ELR (cell line): ENCODE data around the gene ANKRD11.
"Not testable (repeated sequence)": the region's sequence is repeated elsewhere in the genome, so short reads cannot be mapped to it uniquely, and the experiment has no call there.

ENCODE experiments used
- DNase-seq: peaks from one replicate; pipeline ENCODE4 v3.0.0-alpha.2; 2015; ENCODE audit warnings: low read depth

The ANKRD11 gene

DNA sequence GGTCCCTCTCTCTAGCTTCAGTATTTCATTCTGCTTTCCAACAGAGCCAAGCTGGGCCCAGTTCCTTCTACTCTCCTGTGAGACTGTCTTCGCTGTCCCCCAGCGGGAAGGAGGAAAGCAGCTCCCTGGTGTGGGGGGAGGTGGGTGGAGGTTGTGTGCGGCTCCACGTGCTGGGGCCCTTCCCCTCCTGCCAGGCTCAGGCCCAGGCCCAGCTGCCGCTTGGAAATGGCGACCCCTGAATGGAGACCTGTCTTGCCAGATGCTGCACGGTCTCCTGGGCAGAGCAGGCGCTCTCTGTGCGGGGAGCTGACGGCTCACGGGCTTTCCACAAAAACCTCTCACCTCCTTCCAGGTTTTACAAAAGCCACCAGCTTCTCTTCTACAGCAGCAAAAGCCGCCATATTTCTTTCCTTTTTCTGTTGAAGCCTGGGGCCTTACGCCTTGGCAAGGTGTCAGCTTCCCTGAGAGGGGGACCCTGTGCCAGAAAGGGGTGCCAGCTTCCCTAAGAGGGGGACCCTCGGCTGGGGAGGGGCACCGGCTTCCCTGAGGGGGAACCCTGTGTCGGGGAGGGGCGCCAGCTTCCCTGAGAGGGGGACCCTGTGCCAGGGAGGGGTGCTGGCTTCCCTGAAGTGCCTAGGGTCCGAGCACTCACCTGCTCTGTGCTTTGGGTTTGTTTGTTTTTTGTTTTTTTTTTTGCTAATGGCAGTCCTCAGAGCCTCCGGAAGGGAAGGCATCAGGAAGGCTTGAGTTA lies 225.4 kb downstream of the ANKRD11 start:
- no peak for DNase-seq

DNA sequence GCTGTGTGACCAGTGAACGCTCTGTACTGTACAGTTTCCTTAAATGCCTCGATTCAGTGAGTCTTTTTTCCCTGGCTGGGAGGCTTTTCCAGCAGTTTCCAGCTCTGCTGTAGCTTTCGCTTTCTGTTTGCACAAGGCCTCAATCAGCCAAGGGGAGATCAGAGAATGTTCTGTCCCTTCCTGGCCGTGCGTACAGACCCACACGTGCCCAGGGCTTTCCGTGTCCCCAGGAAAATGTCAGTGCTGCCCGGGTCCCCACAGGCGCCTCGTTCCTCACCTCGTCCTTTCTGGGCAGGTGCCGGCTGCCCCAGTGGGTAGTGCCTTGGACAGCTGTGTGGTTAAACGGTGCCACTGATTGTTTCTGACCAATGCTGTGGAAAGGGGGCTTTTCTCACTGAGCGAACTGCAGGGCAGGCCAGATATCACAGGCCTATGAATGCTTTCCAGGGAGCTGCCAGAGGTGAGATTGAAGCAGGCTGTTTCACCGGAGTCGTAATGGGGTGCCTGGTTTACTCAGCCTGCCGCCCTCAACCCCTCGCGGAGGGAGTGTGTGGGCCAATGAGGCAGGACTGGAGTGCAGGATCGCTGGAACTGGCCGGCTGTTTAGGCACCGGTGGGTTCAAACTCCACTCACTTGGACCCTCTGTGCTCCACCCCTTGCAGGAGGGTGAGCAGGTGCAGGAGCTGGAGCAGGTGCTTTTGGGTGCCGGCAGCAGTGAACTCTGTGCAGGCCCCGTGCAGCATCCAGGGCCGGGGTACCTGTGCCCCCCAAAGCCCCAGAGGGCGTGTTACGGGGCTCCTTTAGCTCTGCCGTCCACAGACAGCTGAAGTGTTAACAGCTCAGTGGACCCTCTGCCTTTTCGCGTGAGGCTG lies 228.4 kb downstream of the ANKRD11 start:
- DNase-seq = peak; percentile 22

DNA sequence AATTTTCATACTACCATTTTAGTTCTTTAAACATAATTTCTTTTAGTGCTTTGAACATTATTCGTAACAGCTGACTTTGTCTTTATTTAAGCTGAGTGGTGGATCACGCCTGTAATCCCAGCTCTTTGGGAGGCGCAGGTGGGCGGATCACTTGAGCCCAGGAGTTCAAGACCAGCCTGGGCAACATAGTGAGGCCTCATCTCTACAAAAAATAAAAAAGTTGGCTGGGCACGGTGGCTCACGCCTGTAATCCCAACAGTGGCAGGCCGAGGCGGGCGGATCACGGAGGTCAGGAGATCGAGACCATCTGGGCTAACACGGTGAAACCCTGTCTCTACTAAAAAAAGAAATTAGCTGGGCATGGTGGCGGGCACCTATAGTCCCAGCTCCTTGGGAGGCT lies 230.5 kb downstream of the ANKRD11 start:
- not testable (repeated sequence) for DNase-seq

DNA sequence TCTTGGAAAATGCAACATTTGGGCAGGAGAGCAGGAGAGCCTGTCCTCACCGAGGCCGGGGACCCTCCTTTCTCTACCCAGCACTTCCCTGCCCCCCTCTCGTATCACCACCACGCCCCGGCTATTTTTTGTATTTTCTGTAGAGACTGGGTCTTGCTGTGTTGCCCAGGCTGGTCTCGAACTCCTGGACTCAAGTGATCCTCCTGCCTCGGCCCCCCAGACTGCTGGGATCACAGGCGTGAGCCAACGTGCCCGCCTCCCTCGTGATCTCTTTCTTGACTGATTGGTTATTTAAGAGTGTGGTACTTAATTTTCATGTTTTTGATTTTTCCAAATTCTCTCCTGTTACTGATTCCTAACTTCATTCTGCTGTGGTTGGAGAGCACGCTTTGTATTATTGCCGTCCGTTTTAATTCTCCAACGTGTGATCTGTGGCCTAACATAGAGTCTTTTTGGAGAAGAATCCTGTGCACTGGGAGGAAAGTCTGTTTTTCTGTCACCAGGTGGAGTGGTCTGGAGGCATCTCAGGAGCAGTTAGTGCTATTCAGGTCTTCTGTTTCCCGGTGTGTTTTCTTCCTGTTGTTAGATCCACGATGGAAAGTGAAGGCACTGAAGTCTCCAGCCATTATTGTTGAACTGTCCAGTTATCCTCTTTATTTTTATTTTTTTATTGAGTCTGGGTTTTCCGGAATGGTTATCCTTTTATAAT lies 232.4 kb downstream of the ANKRD11 start:
- DNase-seq = peak; percentile 29

DNA sequence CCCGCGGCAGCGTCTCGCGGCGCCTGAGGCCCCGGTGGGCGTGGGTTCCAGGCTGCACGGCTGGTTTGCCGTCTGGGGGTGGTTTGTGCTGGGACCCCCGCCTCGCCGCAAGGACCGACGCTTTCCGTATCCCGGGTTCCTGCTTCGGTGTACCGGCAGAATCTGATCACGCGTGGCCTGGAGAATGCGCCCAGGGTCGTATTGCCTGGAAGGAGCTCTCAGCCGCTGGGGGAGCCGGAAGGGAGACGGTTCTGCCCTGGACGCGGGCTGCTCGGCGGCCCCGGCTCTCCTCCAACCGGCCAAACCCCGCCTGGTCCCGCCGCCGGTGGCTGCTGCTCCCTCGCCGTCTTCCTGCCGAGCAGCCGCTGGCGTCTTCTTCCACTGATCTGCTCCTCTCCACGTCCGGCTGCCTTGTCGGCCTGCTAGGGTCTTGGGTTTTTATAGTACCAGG lies 233.1 kb downstream of the ANKRD11 start:
- peak; percentile 27 for DNase-seq

DNA sequence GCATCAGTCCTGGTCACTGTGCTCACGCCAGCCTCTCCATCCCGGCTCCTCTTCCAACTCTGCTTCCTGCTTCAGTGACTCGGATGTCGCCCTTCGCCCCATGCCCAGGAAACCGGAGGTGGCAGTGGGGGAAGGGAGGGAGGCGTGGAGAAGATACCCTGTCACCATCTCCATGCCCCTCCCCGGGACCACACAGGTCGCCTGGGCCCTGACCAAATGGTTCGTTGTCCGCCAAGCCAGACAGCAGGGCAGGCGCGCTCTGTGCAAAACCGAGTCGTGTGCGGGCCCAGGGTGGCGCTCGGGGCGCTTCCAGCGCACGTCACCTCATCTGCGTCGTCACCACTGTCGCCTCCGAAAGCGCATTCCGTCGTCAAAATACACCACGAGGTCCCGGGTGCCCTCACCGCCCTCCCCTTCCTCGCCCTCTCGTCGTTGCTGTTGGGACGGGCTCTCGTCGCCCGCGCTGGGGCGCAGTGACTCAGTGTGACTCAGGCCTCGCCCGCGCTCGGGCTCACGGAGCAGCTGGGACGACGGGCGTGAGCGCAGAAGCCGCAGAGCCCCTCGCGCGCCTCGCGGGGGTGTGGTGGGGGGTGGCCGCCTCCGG lies 233.6 kb downstream of the ANKRD11 start:
- peak; percentile 80 for DNase-seq

DNA sequence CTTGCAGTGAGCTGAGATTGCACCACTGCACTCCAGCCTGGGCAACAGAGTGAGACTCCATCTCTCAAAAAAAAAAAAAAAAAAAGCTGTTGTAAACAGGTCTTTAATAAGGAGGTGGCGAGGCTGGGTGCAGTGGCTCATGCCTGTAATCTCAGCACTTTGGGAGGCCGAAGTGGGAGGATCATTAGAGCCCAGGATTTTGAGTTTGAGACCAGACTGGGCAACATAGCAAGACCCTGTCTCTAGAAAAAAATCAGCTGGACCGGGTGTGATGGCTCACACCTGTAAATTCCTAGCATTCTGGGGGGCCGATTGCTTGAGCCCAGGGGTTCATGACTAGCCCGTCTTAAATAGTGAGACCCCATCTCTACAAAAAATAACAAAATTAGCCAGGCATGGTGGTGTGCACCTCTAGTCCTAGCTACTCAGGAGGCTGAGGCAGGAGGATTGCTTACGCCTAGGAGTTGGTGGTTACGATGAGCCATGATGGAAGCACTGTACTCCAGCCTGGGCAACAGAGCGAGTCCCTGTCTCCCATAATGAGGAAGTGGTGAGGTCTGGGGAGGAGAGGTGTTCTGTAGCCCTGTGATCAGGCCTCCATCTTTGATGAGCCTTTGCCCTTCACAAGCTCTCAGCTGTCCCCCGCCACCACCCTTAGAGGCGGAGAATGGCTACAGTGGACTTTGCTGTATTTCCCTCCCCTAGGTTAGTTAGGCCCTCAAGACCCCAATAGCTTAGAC lies 236.6 kb downstream of the ANKRD11 start:
- DNase-seq = no peak

DNA sequence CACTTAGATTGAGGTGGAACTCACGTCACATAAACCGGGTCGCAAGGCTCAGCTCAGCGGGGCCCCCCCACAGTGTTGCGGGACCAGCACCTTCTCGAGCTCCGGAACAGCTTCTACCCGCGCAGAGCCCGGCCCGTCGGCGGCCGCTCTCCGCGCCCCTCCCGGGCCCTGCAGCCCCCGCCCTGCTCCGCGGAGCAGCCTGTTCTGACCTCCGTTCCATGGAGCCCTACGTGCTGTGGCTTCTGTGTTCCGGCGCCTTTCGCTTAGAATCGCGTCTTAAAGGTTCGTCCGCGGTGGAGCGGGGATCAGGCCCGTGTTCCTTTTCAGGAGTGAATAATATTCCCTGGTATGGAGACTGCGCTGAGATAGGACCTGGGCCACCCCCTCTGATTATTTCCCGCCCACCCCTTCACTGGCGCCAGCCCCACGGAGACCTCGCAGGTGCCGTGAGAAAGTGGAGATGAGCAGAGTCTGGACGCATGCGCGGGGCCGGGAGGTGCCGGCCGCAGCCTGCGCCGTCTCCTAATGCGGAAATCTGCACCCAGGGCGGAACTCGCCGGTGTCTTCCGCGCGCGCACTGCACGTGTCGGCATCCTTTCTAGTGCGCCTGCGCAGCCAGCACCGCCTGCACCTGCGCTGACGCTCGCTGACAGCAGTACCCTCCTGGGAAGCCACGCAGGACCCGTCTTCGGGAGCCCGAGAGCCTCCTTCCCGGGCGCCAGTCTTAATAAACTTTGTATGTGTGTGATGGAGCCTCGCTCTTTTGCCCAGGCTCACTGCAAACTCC lies 242.0 kb downstream of the ANKRD11 start:
- DNase-seq = no peak

DNA sequence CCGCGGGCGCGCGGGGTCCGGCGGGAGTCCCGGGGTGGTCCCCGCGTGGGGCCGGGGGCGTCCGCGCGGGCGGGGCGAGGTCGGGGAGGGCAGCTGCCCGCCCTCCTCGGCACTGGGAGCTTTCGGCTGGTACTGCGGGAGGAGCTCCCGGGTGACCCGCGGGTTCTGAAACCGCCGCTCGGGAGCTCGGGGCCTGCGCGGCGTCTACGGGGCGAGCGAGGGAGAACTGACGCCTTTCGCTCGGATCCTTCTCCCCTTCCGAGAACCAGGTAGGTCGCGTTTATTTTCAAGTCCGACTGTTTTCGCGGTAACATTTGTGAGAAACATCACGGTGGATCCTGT lies 242.7 kb downstream of the ANKRD11 start:
- not testable (repeated sequence) for DNase-seq

DNA sequence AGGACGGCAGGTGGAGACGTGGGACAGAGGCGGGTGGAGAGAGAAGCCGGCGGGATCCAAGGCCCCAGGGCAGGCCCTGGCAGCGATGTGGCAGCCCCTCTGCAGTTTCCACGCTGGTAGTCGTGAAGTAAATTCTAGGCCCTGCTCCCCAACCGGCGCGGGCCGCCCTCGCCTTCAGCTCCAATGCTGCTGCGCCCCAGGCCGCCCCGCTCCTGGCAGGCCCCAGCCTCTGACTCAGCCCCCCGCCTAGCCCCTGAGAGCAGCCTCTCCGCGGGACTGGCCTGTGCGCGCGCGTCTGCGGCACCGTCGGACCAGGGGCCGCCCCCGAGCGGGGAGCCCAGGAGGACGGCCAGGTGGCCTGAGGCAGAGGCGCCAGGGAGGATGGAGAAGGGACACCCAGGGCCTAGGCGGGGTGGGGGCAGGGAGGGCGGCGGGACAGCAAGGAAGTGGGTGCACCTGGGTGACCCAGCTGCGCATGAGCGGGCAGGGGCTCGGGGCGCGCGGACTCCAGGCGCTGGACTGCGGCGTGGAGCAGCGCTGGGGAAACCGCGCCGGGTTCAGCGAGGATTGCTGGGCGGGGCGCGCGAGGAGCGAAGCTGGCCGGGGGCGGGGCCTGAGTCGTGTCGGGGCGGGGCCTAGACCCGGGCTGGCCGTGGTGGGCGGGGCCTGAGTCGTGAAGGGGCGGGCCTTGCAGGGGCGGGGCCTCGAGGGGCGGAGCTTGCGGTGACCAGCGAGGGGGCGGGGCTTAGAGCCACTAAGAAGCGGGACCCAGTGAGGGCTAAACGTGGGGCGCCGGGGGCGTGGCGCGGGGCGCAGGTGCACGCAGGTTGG lies 243.2 kb downstream of the ANKRD11 start:
- DNase-seq = peak; percentile 83

DNA sequence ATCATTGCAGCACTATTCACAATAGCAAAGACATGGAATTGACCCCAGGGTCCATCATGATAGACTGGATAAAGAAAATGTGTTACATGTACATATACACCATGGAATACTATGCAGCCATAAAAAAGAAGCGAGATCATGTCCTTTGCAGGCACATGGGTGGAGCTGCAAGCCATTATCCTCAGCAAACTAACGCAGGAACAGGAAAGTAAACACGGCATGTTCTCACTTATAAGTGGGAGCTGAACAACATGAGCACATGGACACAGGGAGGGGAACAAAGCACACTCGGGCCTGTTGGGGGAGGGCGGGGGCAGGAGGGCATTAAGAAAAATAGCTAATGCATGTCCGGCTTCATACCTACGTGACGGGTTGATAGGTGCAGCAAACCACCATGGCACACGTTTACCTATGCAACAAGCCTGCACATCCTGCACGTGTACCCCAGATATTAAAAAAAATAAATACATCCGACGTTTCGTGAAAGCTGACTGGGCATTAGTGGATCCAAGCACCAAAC lies 243.9 kb downstream of the ANKRD11 start:
- DNase-seq = no peak

DNA sequence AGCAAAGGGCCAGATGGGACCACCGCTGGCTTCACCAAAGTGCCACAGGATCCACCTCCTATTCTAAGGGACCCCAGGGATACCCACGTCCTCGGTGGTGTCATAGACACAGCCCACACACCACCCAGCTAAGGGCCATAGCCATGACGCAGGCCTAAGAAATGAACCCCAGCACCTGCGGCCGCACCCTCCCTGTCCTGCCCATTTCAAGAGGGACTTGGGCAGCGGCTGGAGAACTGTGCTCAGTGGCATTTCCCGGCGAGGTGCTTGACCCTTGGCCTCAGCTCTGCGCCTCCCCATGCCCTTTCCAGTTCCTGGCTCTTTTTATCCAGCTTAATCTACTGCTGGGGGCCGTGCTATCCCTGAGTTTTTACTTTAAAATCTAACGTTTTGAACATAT lies 245.6 kb downstream of the ANKRD11 start:
- DNase-seq = no peak

DNA sequence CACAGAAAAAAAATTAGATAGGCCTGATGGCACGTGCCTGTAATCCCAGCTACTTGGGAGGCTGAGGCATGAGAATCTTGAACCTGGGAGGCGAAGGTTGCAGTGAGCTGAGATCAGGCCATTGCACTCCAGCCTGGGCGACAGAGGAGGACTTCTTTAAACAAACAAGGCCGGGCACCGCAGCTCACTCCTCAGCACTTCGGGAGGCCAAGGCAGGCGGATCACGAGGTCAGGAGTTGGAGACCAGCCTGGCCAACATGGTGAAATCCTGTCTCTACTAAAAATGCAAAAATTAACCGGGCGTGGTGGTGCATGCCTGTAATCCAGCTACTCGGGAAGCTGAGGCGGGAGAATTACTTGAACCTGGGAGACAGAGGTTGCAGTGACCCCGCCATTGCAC lies 246.1 kb downstream of the ANKRD11 start:
- DNase-seq = not testable (repeated sequence)

DNA sequence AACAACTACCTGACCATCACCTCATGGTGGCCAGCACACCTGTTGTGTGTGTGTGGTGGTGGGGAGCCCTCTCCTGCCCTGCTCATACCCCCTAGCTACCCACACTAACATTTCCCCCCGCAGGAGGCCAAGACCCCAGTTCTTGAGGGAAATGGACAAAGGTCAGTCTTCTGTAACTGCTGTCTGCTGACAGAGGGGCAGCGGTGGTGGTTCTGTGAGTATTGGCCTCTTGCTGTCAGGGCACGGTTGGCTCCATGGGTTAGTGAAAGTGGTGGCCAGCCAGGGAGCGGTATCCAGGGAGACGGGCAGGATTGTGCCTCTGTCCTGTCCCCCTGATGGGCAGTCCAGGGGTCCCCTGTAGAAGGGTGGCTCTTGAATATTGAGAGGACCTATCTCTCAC lies 246.7 kb downstream of the ANKRD11 start:
- no peak for DNase-seq

DNA sequence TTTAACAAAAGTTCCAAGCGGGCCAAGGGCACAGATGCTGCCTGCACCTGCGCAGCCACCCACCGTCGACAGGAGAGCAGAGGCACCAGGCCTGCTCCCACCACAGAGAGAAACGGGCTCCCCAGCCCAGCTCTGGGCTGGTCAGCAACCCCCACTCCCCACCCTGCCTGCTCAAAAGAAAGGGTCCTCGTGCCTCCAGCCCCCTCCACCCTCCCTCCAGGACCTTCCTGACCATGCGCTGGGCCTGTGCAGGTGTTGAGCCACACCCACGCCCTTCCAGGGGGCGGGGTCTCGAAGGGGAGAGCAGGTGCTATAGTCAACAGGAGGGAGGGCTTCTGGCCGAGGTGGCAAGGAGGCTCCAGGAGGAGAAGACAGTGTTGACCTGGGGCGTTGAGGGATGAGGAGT lies 247.6 kb downstream of the ANKRD11 start:
- no peak for DNase-seq

DNA sequence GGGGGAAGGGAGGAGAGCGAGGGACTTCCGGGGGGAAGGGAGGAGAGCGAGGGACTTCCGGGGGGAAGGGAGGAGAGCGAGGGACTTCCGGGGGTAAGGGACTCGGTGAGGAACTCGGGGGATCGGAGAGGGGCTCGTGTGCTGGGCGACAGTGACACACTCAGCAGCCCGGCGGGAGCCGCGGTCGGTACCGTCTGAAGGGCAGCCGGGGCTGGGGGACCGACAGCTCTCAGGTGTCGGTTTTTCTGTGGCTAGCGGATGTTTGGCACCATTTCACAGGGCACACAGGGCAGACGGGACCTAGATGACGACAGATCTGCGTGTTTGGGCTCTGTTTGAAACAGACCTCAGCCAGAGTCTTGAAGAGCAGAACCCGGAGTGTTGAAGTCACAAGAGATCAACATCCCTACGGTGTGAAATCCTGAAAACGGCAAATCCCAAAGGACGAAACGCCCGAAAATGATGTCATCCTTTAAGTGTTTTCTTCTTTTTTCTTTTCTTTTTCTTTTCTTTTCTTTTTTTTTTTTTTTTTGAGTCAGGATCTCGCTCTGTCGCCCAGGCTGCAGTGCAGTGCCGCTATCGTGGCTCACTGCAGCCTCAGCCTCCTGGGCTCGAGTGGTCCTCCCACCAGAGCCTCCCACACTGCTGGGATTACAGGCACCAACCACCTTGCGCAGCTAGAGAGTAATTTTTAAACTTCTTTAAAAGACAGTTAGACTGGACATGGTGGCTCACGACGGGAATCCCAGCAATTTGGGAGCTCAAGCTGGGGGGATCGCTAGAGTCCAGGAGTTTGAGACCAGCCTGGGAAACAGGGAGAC lies 249.0 kb downstream of the ANKRD11 start:
- DNase-seq = peak; percentile 78

DNA sequence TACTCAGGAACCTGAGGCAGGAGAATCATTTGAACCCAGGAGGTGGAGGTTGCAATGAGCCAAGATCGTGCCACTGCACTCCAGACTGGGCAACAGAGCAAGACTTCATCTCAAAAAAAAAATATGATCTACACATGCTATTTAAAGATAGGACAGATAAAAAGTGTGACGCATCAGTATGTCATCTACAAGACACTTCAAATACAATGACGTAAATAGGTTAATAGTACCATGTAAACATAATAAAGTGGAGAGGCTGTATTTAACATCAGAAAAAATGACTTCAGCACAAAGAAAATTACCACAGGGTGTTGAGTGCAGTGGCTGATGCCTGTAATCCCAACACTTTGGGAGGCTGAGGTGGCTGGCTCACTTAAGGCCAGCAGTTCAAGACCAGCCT lies 252.6 kb downstream of the ANKRD11 start:
- DNase-seq = peak; percentile 50

DNA sequence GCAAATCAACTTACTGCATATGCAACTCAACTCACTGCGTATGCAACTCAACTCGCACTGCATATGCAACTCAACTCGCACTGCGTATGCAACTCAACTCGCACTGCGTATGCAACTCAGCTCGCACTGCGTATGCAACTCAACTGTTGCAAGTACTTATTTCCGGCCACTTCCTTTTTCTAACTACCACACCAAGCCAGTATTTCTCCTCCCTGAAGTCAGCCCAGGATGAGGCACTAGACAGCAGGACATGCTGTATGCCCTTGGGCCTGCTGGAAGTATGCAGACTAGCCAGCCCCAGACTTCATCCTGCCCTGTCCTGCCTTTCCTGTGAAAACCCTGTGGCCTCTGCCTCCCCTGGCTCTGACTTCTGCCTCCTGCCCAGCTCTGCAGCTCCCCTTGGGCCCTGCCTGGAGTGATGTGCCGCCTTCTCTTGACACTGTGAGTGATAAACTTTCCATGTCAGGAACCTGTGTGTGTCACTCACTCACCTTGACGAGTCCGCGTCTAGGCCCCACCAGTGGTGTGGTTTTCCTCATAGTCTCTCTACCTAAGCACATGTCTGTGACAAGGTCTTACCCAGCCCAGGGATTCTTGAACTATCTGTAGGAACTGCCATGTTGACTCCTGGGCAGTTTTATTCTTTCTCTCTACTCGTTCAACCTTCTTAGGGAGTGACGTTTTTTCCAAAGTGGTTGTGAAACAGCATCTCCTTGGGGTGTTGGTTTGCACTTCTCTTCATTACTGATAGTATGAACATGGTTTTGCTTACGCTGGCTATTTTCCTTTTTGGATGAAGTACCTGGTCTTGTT lies 256.5 kb downstream of the ANKRD11 start:
- no peak for DNase-seq
